Liver (tissue), 9 donors: ENCODE data around the gene OR10A6. TPM values are rescaled to one million over a fixed set of nuclear protein-coding genes. Genes with fewer than 3 reads are reported as not detected.

Source experiments
- DNase-seq: peaks from one replicate; pipeline ENCODE4 v3.0.0-alpha.2; 2017; ENCODE audit warnings: low spot score
- H3K27ac ChIP-seq, 2 donors: one replicate each; pipeline ENCODE4 v1.7.0; 2013; ENCODE audit warnings: inconsistent platforms in 2 of 2, low read length in 2 of 2, control low read depth in 1 of 2, low read depth in 1 of 2, mild to moderate bottlenecking in 1 of 2
- H3K27me3 ChIP-seq, 4 donors: one replicate each; pipeline versions ENCODE4 v1.6.1 to v1.7.0; 2013; ENCODE audit warnings: low read length in 3 of 4, inconsistent platforms in 1 of 4, mild to moderate bottlenecking in 1 of 4, moderate library complexity in 1 of 4; ENCODE audit not compliant: control insufficient read depth in 4 of 4, insufficient read depth in 4 of 4
- H3K36me3 ChIP-seq, 4 donors: one replicate each; pipeline versions ENCODE4 v1.6.1 to v1.7.0; 2013; ENCODE audit warnings: low read length in 3 of 4, mild to moderate bottlenecking in 3 of 4, low read depth in 1 of 4, moderate library complexity in 1 of 4; ENCODE audit not compliant: control insufficient read depth in 4 of 4, insufficient read depth in 3 of 4
- H3K4me1 ChIP-seq, 4 donors: one replicate each; pipeline versions ENCODE4 v1.6.1 to v1.7.0; 2013; ENCODE audit warnings: low read length in 3 of 4, mild to moderate bottlenecking in 3 of 4, moderate library complexity in 1 of 4; ENCODE audit not compliant: control insufficient read depth in 4 of 4, insufficient read depth in 4 of 4
- H3K4me3 ChIP-seq, 3 donors: one replicate each; pipeline versions ENCODE4 v1.6.1 to v1.7.0; 2013; ENCODE audit warnings: low read length in 3 of 3, control low read depth in 1 of 3, low read depth in 1 of 3, mild to moderate bottlenecking in 1 of 3
- H3K9ac ChIP-seq, 2 donors: one replicate each; pipeline ENCODE4 v1.7.0; 2013; ENCODE audit warnings: low read length in 2 of 2, mild to moderate bottlenecking in 2 of 2, moderate library complexity in 2 of 2, control low read depth in 1 of 2, low read depth in 1 of 2
- H3K9me3 ChIP-seq, 4 donors: one replicate each; pipeline versions ENCODE4 v1.6.1 to v1.7.0; 2013; ENCODE audit warnings: low read length in 3 of 4; ENCODE audit not compliant: control insufficient read depth in 4 of 4
- ATF3 ChIP-seq: IDR thresholded peaks from 2 replicates; pipeline ENCODE4 v1.6.1; 2016; ENCODE audit warnings: antibody characterized with exemption
- CTCF ChIP-seq: fragments of 150-350 bp; IDR thresholded peaks from 2 replicates; pipeline ENCODE4 v1.5.1; 2017; ENCODE audit warnings: improper control_type of control experiment, low read depth, low read length; ENCODE audit not compliant: missing input control
- EGR1 ChIP-seq, 2 donors: IDR thresholded peaks; 2 replicates each; pipeline ENCODE4 v1.6.1; 2016 to 2018; ENCODE audit warnings: antibody characterized with exemption in 2 of 2, low read depth in 2 of 2
- FOXA2 ChIP-seq: IDR thresholded peaks from 2 replicates; pipeline ENCODE4 v1.6.1; 2016; ENCODE audit warnings: antibody characterized with exemption
- GABPA ChIP-seq, 2 donors: IDR thresholded peaks in 1 of 2; conservative IDR thresholded peaks in 1 of 2; 2 replicates each; pipeline ENCODE4 v1.6.1; 2016; ENCODE audit warnings: antibody characterized with exemption in 2 of 2, mild to moderate bottlenecking in 1 of 2, moderate library complexity in 1 of 2
- HNF4A ChIP-seq, 2 donors: conservative IDR thresholded peaks; 2 replicates each; pipeline ENCODE4 v1.6.1; 2016; ENCODE audit warnings: antibody characterized with exemption in 2 of 2, mild to moderate bottlenecking in 2 of 2
- HNF4G ChIP-seq: IDR thresholded peaks from 2 replicates; pipeline ENCODE4 v1.6.1; 2016; ENCODE audit warnings: antibody characterized with exemption
- JUND ChIP-seq, 2 donors: IDR thresholded peaks; 2 replicates each; pipeline ENCODE4 v1.6.1; 2016; ENCODE audit warnings: antibody characterized with exemption in 2 of 2
- MAX ChIP-seq: IDR thresholded peaks from 2 replicates; pipeline ENCODE4 v1.6.1; 2016; ENCODE audit warnings: antibody characterized with exemption
- RAD21 ChIP-seq, 2 donors: IDR thresholded peaks; 2 replicates each; pipeline ENCODE4 v1.6.1; 2016; ENCODE audit warnings: antibody characterized with exemption in 2 of 2, mild to moderate bottlenecking in 2 of 2
- REST ChIP-seq: IDR thresholded peaks from 2 replicates; pipeline ENCODE4 v1.6.1; 2016; ENCODE audit warnings: antibody characterized with exemption, mild to moderate bottlenecking
- RXRA ChIP-seq, 2 donors: IDR thresholded peaks; 2 replicates each; pipeline ENCODE4 v1.6.1; 2017 to 2018; ENCODE audit warnings: antibody characterized with exemption in 2 of 2, mild to moderate bottlenecking in 1 of 2
- SP1 ChIP-seq: IDR thresholded peaks from 2 replicates; pipeline ENCODE4 v1.6.1; 2018; ENCODE audit warnings: antibody characterized with exemption, mild to moderate bottlenecking
- TAF1 ChIP-seq: conservative IDR thresholded peaks from 2 replicates; pipeline ENCODE4 v1.6.1; 2016; ENCODE audit warnings: antibody characterized with exemption, mild to moderate bottlenecking
- YY1 ChIP-seq: IDR thresholded peaks from 2 replicates; pipeline ENCODE4 v1.6.1; 2016; ENCODE audit warnings: antibody characterized with exemption, mild to moderate bottlenecking
- WGBS: extraction: QIAGEN DNeasy Blood & Tissue Kit; methylation state at CpG from one replicate; pipeline ENCODE4 v1.1.7; 2013; 5-methylcytosine and 5-hydroxymethylcytosine counted together
- polyA plus RNA-seq, 2 donors: library from polyadenylated mRNA; stranded (reverse) in 1 of 2; unstranded in 1 of 2; fragments of 200-250 nt in 1 of 2; fragments of >200 nt in 1 of 2; fragmentation: Nextera tagmentation in 1 of 2; extraction: Ambion mirVana in 1 of 2; gene quantifications; one replicate each; pipeline versions ENCODE4 v1.2.1 to v1.2.3, GENCODE V29; 2013 to 2015
- total RNA-seq, 2 donors: library from RNA; depleted of rRNA; stranded (reverse); fragments of >200 nt; gene quantifications; one replicate each; pipeline ENCODE4 v1.2.3, GENCODE V29; 2014
- donor health status: healthy.
- donor health status: healthy.
- donor health status: healthy.
- donor health status: healthy.
- donor health status: healthy.

OR10A6 gene
- total and polyA plus RNA-seq, 4 donors: not detected

GRCh38 chr11:7892840-7893254 lies 38.2 kb downstream of the OR10A6 start:
- H3K27me3 ChIP-seq: no peaks in the 10 kb centered on the region
- H3K27ac ChIP-seq: no peak overlapping the region
- H3K36me3 ChIP-seq: no peaks in the 10 kb centered on the region
- peaks cover 7 to 41% (median 39%) of the 10 kb centered on the region in 4 donors for H3K4me1 ChIP-seq
- H3K9ac ChIP-seq: no peak overlapping the region
- H3K4me3 ChIP-seq: no peak overlapping the region
- TF ChIP-seq ATF3: no peak
- peak; percentile 90 to 91 for TF ChIP-seq RAD21 (IDR thresholded peaks at IDR 0.05)
- no peak for TF ChIP-seq FOXA2
- peak; percentile 26 for TF ChIP-seq YY1
- TF ChIP-seq JUND (IDR thresholded peaks at IDR 0.05): no peak
- TF ChIP-seq GABPA (IDR thresholded peaks at IDR 0.05 in 1 of 2, conservative IDR thresholded peaks at IDR 0.05 in 1 of 2): peak; percentile 20 to 67
- peak; percentile 80 for TF ChIP-seq CTCF
- peak; percentile 19 to 45 for TF ChIP-seq HNF4A (conservative IDR thresholded peaks at IDR 0.05)
- no peak for TF ChIP-seq RXRA (IDR thresholded peaks at IDR 0.05)
- DNase-seq: no peak
- WGBS: 6% methylated on average over 2 of the region's 2 CpGs
- no peaks in the 10 kb centered on the region for H3K9me3 ChIP-seq

- no peaks in the 10 kb centered on the region for H3K27me3 ChIP-seq
- H3K9me3 ChIP-seq: no peaks in the 10 kb centered on the region
- H3K36me3 ChIP-seq: no peaks in the 10 kb centered on the region
- peaks cover 7 to 41% (median 38%) of the 10 kb centered on the region in 4 donors for H3K4me1 ChIP-seq
- H3K27ac ChIP-seq: no peak overlapping the region
- no peak overlapping the region for H3K9ac ChIP-seq
- TF ChIP-seq MAX (no peak), EGR1 (IDR thresholded peaks at IDR 0.05; ENCODE audit: low read depth in 2 of 2) (no peak), RAD21 (IDR thresholded peaks at IDR 0.05) (no peak), SP1 (no peak), HNF4G (no peak), REST (no peak), HNF4A (conservative IDR thresholded peaks at IDR 0.05) (no peak), GABPA (IDR thresholded peaks at IDR 0.05 in 1 of 2, conservative IDR thresholded peaks at IDR 0.05 in 1 of 2) (no peak), TAF1 (no peak)
- H3K4me3 ChIP-seq: no peak overlapping the region
- WGBS: 37% methylated on average over 6 of the region's 6 CpGs
- no peak for DNase-seq
These were observed 38.9 kb downstream of the OR10A6 start for GRCh38 chr11:7892059-7892699.
